Measurements from ENCODE around the gene CCSER1.
"Not testable (repeated sequence)": the region's sequence is repeated elsewhere in the genome, so short reads cannot be mapped to it uniquely, and the experiment has no call there.

CCSER1 gene

GRCh38 chr4:90745176-90745575, 618.0 kb downstream of the CCSER1 start:
- DNase-seq = no peak

GRCh38 chr4:90753068-90753467, 625.9 kb downstream of the CCSER1 start:
- no peak for DNase-seq

GRCh38 chr4:90757534-90758060, 630.4 kb downstream of the CCSER1 start:
- DNase-seq = no peak

- no peak for DNase-seq
These were observed 632.9 kb downstream of the CCSER1 start for GRCh38 chr4:90760059-90760458.

- DNase-seq = no peak
These were observed 639.6 kb downstream of the CCSER1 start for GRCh38 chr4:90766837-90767236.

- no peak for DNase-seq
These were observed 642.1 kb downstream of the CCSER1 start for GRCh38 chr4:90769251-90769650.

- no peak for DNase-seq
These were observed 653.0 kb downstream of the CCSER1 start for GRCh38 chr4:90780193-90780592.

- DNase-seq = no peak
These were observed 659.4 kb downstream of the CCSER1 start for GRCh38 chr4:90786602-90787001.

GRCh38 chr4:90792696-90793095, 665.5 kb downstream of the CCSER1 start:
- no peak for DNase-seq

GRCh38 chr4:90798948-90799347, 671.8 kb downstream of the CCSER1 start:
- peak; percentile 60 for DNase-seq

- no peak for DNase-seq
These were observed 672.7 kb downstream of the CCSER1 start for GRCh38 chr4:90799895-90800294.

- no peak for DNase-seq
These were observed 688.4 kb downstream of the CCSER1 start for GRCh38 chr4:90815569-90815968.

- DNase-seq = no peak
These were observed 689.6 kb downstream of the CCSER1 start for GRCh38 chr4:90816754-90817153.

GRCh38 chr4:90824266-90825150, 697.3 kb downstream of the CCSER1 start:
- no peak for DNase-seq

- no peak for DNase-seq
These were observed 698.7 kb downstream of the CCSER1 start for GRCh38 chr4:90825849-90826248.

- no peak for DNase-seq
These were observed 706.5 kb downstream of the CCSER1 start for GRCh38 chr4:90833706-90834105.

GRCh38 chr4:90837241-90837640, 710.0 kb downstream of the CCSER1 start:
- DNase-seq = no peak

GRCh38 chr4:90838859-90839258, 711.7 kb downstream of the CCSER1 start:
- not testable (repeated sequence) for DNase-seq

- no peak for DNase-seq
These were observed 713.1 kb downstream of the CCSER1 start for GRCh38 chr4:90840291-90840690.

- DNase-seq = no peak
These were observed 713.6 kb downstream of the CCSER1 start for GRCh38 chr4:90840828-90841227.

- no peak for DNase-seq
These were observed 714.5 kb downstream of the CCSER1 start for GRCh38 chr4:90841676-90842075.

GRCh38 chr4:90842960-90843359, 715.8 kb downstream of the CCSER1 start:
- no peak for DNase-seq

GRCh38 chr4:90844241-90844640, 717.0 kb downstream of the CCSER1 start:
- no peak for DNase-seq

- DNase-seq = no peak
These were observed 718.6 kb downstream of the CCSER1 start for GRCh38 chr4:90845777-90846176.

- no peak for DNase-seq
These were observed 725.0 kb downstream of the CCSER1 start for GRCh38 chr4:90852237-90852636.

Data from NCI-H1694 treated with DMSO at 0.1 percent for 48 hours (cell line).